Fibroblast of skin of back (primary cell): ENCODE data around the gene TPPP2. TPM values are rescaled to one million over a fixed set of nuclear protein-coding genes. Genes with fewer than 3 reads are reported as not detected.
"Not testable (repeated sequence)": the region's sequence is repeated elsewhere in the genome, so short reads cannot be mapped to it uniquely, and the experiment has no call there.

Experiments
- DNase-seq: peaks from one replicate; pipeline ENCODE4 v3.0.0-alpha.2; 2013
- polyA plus RNA-seq, 2 experiments: library from polyadenylated mRNA; unstranded; fragments of 120-200 nt; gene quantifications; one replicate each; pipeline ENCODE4 v1.2.1, GENCODE V29; 2013; ENCODE audit not compliant: insufficient read length in 2 of 2

TPPP2 gene
- not detected for polyA plus RNA-seq (2013, experiment 1 of 2; ENCODE audit: insufficient read length)
- polyA plus RNA-seq (2013, experiment 2 of 2; ENCODE audit: insufficient read length): not detected

- no peak for DNase-seq
Observed at GRCh38 chr14:21029917-21030316, at the start of gene TPPP2. Gene TPPP2 (plus strand): TSS chr14:21030217. CDS start chr14:21030582, 365 bp downstream.

GRCh38 chr14:20980906-20981305, 49.1 kb upstream of the TPPP2 start:
- DNase-seq: no peak

GRCh38 chr14:20982646-20983369, 47.2 kb upstream of the TPPP2 start:
- no peak for DNase-seq

- DNase-seq: not testable (repeated sequence)
Observed at GRCh38 chr14:20985650-20986049, 44.4 kb upstream of the TPPP2 start.

GRCh38 chr14:20986811-20987210, 43.2 kb upstream of the TPPP2 start:
- peak; percentile 97 for DNase-seq

- DNase-seq: peak; percentile 18
Observed at GRCh38 chr14:20988717-20989470, 41.1 kb upstream of the TPPP2 start.

GRCh38 chr14:20989471-20989786, 40.6 kb upstream of the TPPP2 start:
- DNase-seq: no peak

GRCh38 chr14:20989787-20990600, 40.0 kb upstream of the TPPP2 start, which contains the start of gene METTL17:
Gene METTL17 (plus strand): TSS chr14:20989980. CDS start chr14:20990003, 23 bp downstream.
- DNase-seq: peak; percentile 99

GRCh38 chr14:20996521-20996920, 33.5 kb upstream of the TPPP2 start:
- DNase-seq: no peak

GRCh38 chr14:20997115-20997514, 32.9 kb upstream of the TPPP2 start:
- DNase-seq: no peak

- DNase-seq: no peak
Observed at GRCh38 chr14:20997564-20997963, 32.5 kb upstream of the TPPP2 start.

- no peak for DNase-seq
Observed at GRCh38 chr14:20998139-20998538, 31.9 kb upstream of the TPPP2 start.

- peak; percentile 82 for DNase-seq
Observed at GRCh38 chr14:20998674-20999366, 31.2 kb upstream of the TPPP2 start, which contains the start of gene SLC39A2. Gene SLC39A2 (plus strand): TSS chr14:20999293. CDS start chr14:20999447, 154 bp downstream.

GRCh38 chr14:20999591-20999990, 30.4 kb upstream of the TPPP2 start:
- no peak for DNase-seq

GRCh38 chr14:21001218-21001617, 28.8 kb upstream of the TPPP2 start:
- no peak for DNase-seq

- DNase-seq: no peak
Observed at GRCh38 chr14:21003788-21004346, 26.1 kb upstream of the TPPP2 start.

GRCh38 chr14:21009721-21010120, 20.3 kb upstream of the TPPP2 start:
- DNase-seq: not testable (repeated sequence)

- no peak for DNase-seq
Observed at GRCh38 chr14:21011136-21011535, 18.9 kb upstream of the TPPP2 start.

GRCh38 chr14:21014761-21015190, 15.2 kb upstream of the TPPP2 start:
- peak; percentile 75 for DNase-seq

- no peak for DNase-seq
Observed at GRCh38 chr14:21015312-21015711, 14.7 kb upstream of the TPPP2 start.

- DNase-seq: no peak
Observed at GRCh38 chr14:21016413-21017190, 13.4 kb upstream of the TPPP2 start.
